Measurements from ENCODE around the gene ABI3BP. TPM values are rescaled to one million over a fixed set of nuclear protein-coding genes. Genes with fewer than 3 reads are reported as not detected.
A peak's percentile ranks its signal among the peaks of the same experiment; 100 is the strongest.

ABI3BP gene
- total and polyA plus RNA-seq, 4 donors = 5.4 to 49.5 (median 39.3) TPM

GRCh38 chr3:100798012-100798411, 195.2 kb downstream of the ABI3BP start:
- Histone ChIP-seq H3K4me3 (ENCODE audit: low read depth, low read length) (no peak overlapping the region), H3K4me1 (ENCODE audit: control insufficient read depth, insufficient read depth, low read length) (no peaks in the 10 kb centered on the region), H3K36me3 (ENCODE audit: control insufficient read depth, insufficient read depth, low read length) (no peaks in the 10 kb centered on the region), H3K27me3 (ENCODE audit: control insufficient read depth, insufficient read depth, low read length) (no peaks in the 10 kb centered on the region), H3K27ac (ENCODE audit: low read depth, low read length) (no peak overlapping the region), H3K9me3 (ENCODE audit: control insufficient read depth, insufficient read depth, low read length) (no peaks in the 10 kb centered on the region)
- DNase-seq (ENCODE audit: low read depth in 4 of 6, low spot score in 6 of 6) = peak in 1 of 6 donors; percentile 13
- WGBS (ENCODE audit: insufficient coverage) = no CpG with 5 or more reads among the region's 1 CpG

- no peak for DNase-seq (ENCODE audit: low read depth in 4 of 6, low spot score in 6 of 6)
- H3K36me3 ChIP-seq (ENCODE audit: control insufficient read depth, insufficient read depth, low read length) = no peaks in the 10 kb centered on the region
- H3K4me1 ChIP-seq (ENCODE audit: control insufficient read depth, insufficient read depth, low read length) = no peaks in the 10 kb centered on the region
- H3K27me3 ChIP-seq (ENCODE audit: control insufficient read depth, insufficient read depth, low read length) = no peaks in the 10 kb centered on the region
- H3K27ac ChIP-seq (ENCODE audit: low read depth, low read length) = no peak overlapping the region
- no peak overlapping the region for H3K4me3 ChIP-seq (ENCODE audit: low read depth, low read length)
- no peaks in the 10 kb centered on the region for H3K9me3 ChIP-seq (ENCODE audit: control insufficient read depth, insufficient read depth, low read length)
- WGBS (ENCODE audit: insufficient coverage) = no CpG with 5 or more reads among the region's 2 CpGs
Observed at GRCh38 chr3:100796556-100796955, 196.7 kb downstream of the ABI3BP start.

- no peaks in the 10 kb centered on the region for H3K27me3 ChIP-seq (ENCODE audit: control insufficient read depth, insufficient read depth, low read length)
- WGBS (ENCODE audit: insufficient coverage) = no CpG with 5 or more reads among the region's 2 CpGs
- H3K27ac ChIP-seq (ENCODE audit: low read depth, low read length) = no peak overlapping the region
- DNase-seq (ENCODE audit: low read depth in 4 of 6, low spot score in 6 of 6) = no peak
- H3K9me3 ChIP-seq (ENCODE audit: control insufficient read depth, insufficient read depth, low read length) = peaks cover 2% of the 10 kb centered on the region
- no peaks in the 10 kb centered on the region for H3K4me1 ChIP-seq (ENCODE audit: control insufficient read depth, insufficient read depth, low read length)
- no peaks in the 10 kb centered on the region for H3K36me3 ChIP-seq (ENCODE audit: control insufficient read depth, insufficient read depth, low read length)
- H3K4me3 ChIP-seq (ENCODE audit: low read depth, low read length) = no peak overlapping the region
Observed at GRCh38 chr3:100789579-100789978, 203.6 kb downstream of the ABI3BP start.

GRCh38 chr3:100783619-100784018, 209.6 kb downstream of the ABI3BP start:
- H3K4me3 ChIP-seq (ENCODE audit: low read depth, low read length) = no peak overlapping the region
- no peak for DNase-seq (ENCODE audit: low read depth in 4 of 6, low spot score in 6 of 6)
- no CpG with 5 or more reads among the region's 3 CpGs for WGBS (ENCODE audit: insufficient coverage)
- no peaks in the 10 kb centered on the region for H3K36me3 ChIP-seq (ENCODE audit: control insufficient read depth, insufficient read depth, low read length)
- H3K27ac ChIP-seq (ENCODE audit: low read depth, low read length) = no peak overlapping the region
- H3K27me3 ChIP-seq (ENCODE audit: control insufficient read depth, insufficient read depth, low read length) = no peaks in the 10 kb centered on the region
- no peaks in the 10 kb centered on the region for H3K4me1 ChIP-seq (ENCODE audit: control insufficient read depth, insufficient read depth, low read length)
- H3K9me3 ChIP-seq (ENCODE audit: control insufficient read depth, insufficient read depth, low read length) = peaks cover 2% of the 10 kb centered on the region

GRCh38 chr3:100782906-100783305, 210.3 kb downstream of the ABI3BP start:
- no CpG with 5 or more reads among the region's 3 CpGs for WGBS (ENCODE audit: insufficient coverage)
- Histone ChIP-seq H3K27me3 (ENCODE audit: control insufficient read depth, insufficient read depth, low read length) (no peaks in the 10 kb centered on the region), H3K36me3 (ENCODE audit: control insufficient read depth, insufficient read depth, low read length) (no peaks in the 10 kb centered on the region), H3K4me3 (ENCODE audit: low read depth, low read length) (no peak overlapping the region), H3K9me3 (ENCODE audit: control insufficient read depth, insufficient read depth, low read length) (peaks cover 2% of the 10 kb centered on the region), H3K4me1 (ENCODE audit: control insufficient read depth, insufficient read depth, low read length) (no peaks in the 10 kb centered on the region), H3K27ac (ENCODE audit: low read depth, low read length) (no peak overlapping the region)
- DNase-seq (ENCODE audit: low read depth in 4 of 6, low spot score in 6 of 6) = no peak

GRCh38 chr3:100782348-100782747, 210.9 kb downstream of the ABI3BP start:
- H3K27ac ChIP-seq (ENCODE audit: low read depth, low read length) = no peak overlapping the region
- DNase-seq (ENCODE audit: low read depth in 4 of 6, low spot score in 6 of 6) = no peak
- H3K4me3 ChIP-seq (ENCODE audit: low read depth, low read length) = no peak overlapping the region
- H3K9me3 ChIP-seq (ENCODE audit: control insufficient read depth, insufficient read depth, low read length) = peaks cover 2% of the 10 kb centered on the region
- no peaks in the 10 kb centered on the region for H3K36me3 ChIP-seq (ENCODE audit: control insufficient read depth, insufficient read depth, low read length)
- H3K4me1 ChIP-seq (ENCODE audit: control insufficient read depth, insufficient read depth, low read length) = no peaks in the 10 kb centered on the region
- 83% methylated on average over 2 of the region's 2 CpGs for WGBS (ENCODE audit: insufficient coverage)
- H3K27me3 ChIP-seq (ENCODE audit: control insufficient read depth, insufficient read depth, low read length) = no peaks in the 10 kb centered on the region

GRCh38 chr3:100781301-100781700, 211.9 kb downstream of the ABI3BP start:
- Histone ChIP-seq H3K27ac (ENCODE audit: low read depth, low read length) (no peak overlapping the region), H3K27me3 (ENCODE audit: control insufficient read depth, insufficient read depth, low read length) (no peaks in the 10 kb centered on the region), H3K4me3 (ENCODE audit: low read depth, low read length) (no peak overlapping the region), H3K36me3 (ENCODE audit: control insufficient read depth, insufficient read depth, low read length) (no peaks in the 10 kb centered on the region), H3K9me3 (ENCODE audit: control insufficient read depth, insufficient read depth, low read length) (peaks cover 2% of the 10 kb centered on the region), H3K4me1 (ENCODE audit: control insufficient read depth, insufficient read depth, low read length) (no peaks in the 10 kb centered on the region)
- DNase-seq (ENCODE audit: low read depth in 4 of 6, low spot score in 6 of 6) = no peak
- 80% methylated on average over 1 of the region's 2 CpGs for WGBS (ENCODE audit: insufficient coverage)

- Histone ChIP-seq H3K4me3 (ENCODE audit: low read depth, low read length) (no peak overlapping the region), H3K27ac (ENCODE audit: low read depth, low read length) (no peak overlapping the region), H3K9me3 (ENCODE audit: control insufficient read depth, insufficient read depth, low read length) (no peaks in the 10 kb centered on the region), H3K27me3 (ENCODE audit: control insufficient read depth, insufficient read depth, low read length) (no peaks in the 10 kb centered on the region), H3K36me3 (ENCODE audit: control insufficient read depth, insufficient read depth, low read length) (no peaks in the 10 kb centered on the region), H3K4me1 (ENCODE audit: control insufficient read depth, insufficient read depth, low read length) (no peaks in the 10 kb centered on the region)
- WGBS (ENCODE audit: insufficient coverage) = no CpG with 5 or more reads among the region's 2 CpGs
- no peak for DNase-seq (ENCODE audit: low read depth in 4 of 6, low spot score in 6 of 6)
Observed at GRCh38 chr3:100780071-100780622, 213.1 kb downstream of the ABI3BP start.

GRCh38 chr3:100779480-100779879, 213.7 kb downstream of the ABI3BP start:
- H3K36me3 ChIP-seq (ENCODE audit: control insufficient read depth, insufficient read depth, low read length) = no peaks in the 10 kb centered on the region
- no peaks in the 10 kb centered on the region for H3K27me3 ChIP-seq (ENCODE audit: control insufficient read depth, insufficient read depth, low read length)
- no peak for DNase-seq (ENCODE audit: low read depth in 4 of 6, low spot score in 6 of 6)
- no peaks in the 10 kb centered on the region for H3K9me3 ChIP-seq (ENCODE audit: control insufficient read depth, insufficient read depth, low read length)
- H3K4me3 ChIP-seq (ENCODE audit: low read depth, low read length) = no peak overlapping the region
- no peaks in the 10 kb centered on the region for H3K4me1 ChIP-seq (ENCODE audit: control insufficient read depth, insufficient read depth, low read length)
- no peak overlapping the region for H3K27ac ChIP-seq (ENCODE audit: low read depth, low read length)

GRCh38 chr3:100777271-100777670, 215.9 kb downstream of the ABI3BP start:
- Histone ChIP-seq H3K9me3 (ENCODE audit: control insufficient read depth, insufficient read depth, low read length) (no peaks in the 10 kb centered on the region), H3K36me3 (ENCODE audit: control insufficient read depth, insufficient read depth, low read length) (no peaks in the 10 kb centered on the region), H3K4me3 (ENCODE audit: low read depth, low read length) (no peak overlapping the region), H3K4me1 (ENCODE audit: control insufficient read depth, insufficient read depth, low read length) (no peaks in the 10 kb centered on the region), H3K27me3 (ENCODE audit: control insufficient read depth, insufficient read depth, low read length) (no peaks in the 10 kb centered on the region), H3K27ac (ENCODE audit: low read depth, low read length) (no peak overlapping the region)
- DNase-seq (ENCODE audit: low read depth in 4 of 6, low spot score in 6 of 6) = no peak

Data from spinal cord (tissue), 10 donors.